CD4-positive, alpha-beta T cell treated with Interleukin-12 subunit alpha and Interleukin-12 subunit beta, for 1 hour (primary cell): ENCODE data around the gene KANSL3.
"Not testable (repeated sequence)": the region's sequence is repeated elsewhere in the genome, so short reads cannot be mapped to it uniquely, and the experiment has no call there.

Source experiments
- DNase-seq: peaks from one replicate; pipeline ENCODE4 v3.0.0-alpha.2; 2020

KANSL3 gene

DNA sequence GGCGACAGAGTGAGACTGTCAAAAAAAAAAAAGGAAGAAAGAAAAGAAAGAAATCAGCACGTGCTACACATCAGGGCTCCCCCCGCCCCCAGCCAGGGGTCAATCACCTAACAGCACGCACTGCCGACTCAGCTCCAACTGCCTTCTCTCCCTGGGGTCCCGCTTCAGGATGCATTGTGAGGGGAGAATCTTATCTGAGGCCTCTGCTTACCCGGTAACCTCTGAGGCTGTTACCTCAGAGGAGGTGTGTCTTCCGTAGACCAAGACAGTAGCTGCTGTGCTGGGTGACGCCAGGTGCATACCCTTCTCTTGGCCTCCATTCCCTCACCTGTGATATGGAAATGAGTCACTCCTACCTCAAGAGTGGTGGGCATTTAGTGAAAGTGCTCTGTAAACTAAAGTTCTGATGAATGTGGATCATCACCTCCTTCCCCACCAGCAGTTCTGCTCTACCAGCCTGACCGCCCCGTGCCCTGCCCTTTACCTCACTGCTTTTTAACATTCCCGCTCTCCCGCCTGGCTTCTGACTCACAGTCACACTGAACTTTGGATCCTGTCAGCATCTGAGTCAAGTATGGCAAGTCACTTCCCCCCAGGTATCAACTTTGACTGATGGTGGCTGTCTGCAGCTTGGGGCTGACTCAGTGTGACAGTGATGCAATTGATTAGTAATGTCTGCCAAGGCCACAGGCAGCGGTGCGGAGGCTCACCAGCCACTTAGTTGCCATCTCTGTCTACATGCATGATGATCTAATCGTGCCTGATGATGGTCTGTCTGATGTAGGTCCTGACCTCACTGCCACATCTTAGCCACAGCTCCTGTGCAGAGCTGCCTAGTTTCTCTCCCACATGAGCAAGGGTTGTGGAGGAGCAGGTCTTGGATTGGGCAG lies 81.4 kb downstream of the KANSL3 start:
- DNase-seq: no peak

GRCh38 chr2:96555146-96555610 lies 82.9 kb downstream of the KANSL3 start:
- DNase-seq: no peak

DNA sequence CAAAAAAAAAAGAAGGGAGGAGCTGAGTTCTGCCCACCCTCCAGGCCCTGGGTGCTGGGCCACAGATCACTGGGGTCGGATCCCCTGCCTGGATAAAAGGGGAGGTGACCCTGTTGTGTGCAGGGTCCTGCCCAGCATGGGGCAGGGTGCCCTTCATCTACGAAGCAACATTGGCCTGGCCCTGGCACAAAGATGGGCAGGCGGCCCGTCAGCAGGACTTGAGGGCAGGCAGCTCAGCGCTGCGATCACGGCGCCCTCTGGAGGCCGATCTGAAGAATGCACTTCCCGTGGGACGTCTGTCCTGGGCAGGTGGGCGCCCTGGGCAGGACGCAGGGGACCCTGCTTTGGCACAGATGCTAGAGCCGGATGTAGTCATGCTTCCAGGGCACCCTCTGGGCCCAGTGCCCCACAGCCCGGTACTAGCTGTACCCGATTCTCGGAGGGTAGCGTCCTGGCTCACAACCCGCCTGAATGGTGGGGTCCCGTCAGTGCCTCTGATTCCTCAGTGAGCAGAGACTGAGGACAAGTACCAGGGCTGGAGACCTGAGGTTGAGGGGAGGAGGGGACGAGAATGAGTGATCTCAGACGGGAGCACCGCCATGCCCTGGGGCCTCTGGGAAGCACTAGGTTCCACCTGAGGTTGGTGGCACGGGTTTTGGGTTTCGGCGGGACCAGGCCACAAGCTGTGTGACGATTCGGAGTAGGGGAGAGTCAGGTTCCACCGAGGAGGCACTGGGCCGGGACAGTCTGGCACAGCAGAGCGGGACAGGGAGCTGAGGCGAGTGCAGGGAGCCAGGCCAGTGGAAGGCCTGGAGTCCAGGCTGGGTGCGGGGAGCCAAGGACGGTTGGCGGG lies 83.6 kb downstream of the KANSL3 start:
- DNase-seq: peak; percentile 77

GRCh38 chr2:96553957-96554292 lies 84.2 kb downstream of the KANSL3 start:
- not testable (repeated sequence) for DNase-seq

GRCh38 chr2:96553176-96553956 lies 84.7 kb downstream of the KANSL3 start:
- no peak for DNase-seq

GRCh38 chr2:96552315-96553175 lies 85.6 kb downstream of the KANSL3 start:
- no peak for DNase-seq

DNA sequence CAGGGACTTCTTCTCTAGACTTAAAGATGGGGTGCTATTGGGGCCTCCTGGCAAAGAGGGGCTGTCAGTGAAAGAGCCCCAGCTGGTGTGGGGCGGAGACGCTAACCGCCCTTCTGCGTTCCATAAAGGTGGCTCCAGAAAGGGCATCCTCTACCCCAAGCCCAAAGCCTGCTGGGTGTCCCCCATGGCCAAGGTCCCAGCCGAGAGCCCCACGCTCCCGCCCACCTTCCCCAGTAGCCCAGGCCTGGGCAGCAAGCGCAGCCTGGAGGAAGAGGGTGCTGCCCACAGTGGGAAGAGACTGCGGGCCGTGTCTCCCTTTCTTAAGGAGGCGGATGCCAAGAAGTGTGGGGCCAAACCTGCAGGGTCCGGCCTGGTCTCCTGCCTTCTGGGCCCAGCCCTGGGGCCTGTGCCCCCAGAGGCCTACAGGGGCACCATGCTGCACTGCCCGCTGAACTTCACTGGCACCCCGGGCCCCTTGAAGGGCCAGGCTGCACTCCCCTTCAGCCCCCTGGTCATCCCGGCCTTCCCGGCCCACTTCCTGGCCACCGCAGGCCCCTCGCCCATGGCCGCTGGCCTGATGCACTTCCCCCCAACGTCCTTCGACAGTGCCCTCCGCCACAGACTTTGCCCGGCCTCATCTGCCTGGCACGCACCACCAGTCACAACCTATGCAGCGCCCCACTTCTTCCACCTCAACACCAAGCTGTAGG lies 86.4 kb downstream of the KANSL3 start:
- DNase-seq: no peak

- DNase-seq: no peak
Measured at GRCh38 chr2:96550787-96551604, 87.1 kb downstream of the KANSL3 start.

DNA sequence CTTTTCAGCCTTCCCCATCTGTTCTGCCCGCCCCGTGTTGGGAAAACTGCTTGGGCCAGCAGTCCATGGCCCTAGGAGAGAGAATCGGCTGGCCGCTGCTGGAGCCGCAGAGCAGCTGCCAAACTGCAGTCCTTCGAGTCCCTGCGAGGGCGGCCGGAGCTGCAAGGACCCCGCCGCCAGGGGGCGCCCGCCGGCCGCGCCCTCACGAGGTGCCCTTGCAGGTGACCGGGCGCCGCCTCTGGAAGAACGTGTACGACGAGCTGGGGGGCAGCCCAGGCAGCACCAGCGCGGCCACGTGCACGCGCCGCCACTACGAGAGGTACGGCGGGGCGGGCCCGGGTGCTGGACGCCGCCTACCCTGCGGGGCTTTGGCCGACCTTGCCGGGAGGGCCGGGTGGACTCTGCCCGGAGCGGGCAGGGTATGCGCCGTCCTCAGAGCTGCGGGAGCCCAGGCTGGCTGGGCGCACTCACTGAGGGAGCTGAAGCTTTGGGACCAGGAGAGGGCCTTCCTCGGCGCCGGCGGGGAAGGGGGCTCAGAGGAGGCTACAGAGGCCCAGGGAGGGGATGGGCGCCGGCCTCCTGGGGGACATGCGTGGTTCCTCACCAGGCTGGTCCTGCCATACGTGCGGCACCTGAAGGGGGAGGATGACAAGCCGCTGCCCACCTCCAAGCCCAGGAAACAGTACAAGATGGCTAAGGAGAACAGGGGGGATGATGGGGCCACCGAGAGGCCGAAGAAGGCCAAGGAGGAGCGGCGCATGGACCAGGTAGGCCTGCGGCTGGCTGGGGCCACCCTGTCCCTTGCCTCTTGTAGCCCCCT lies 87.9 kb downstream of the KANSL3 start:
- DNase-seq: no peak

- no peak for DNase-seq
Measured at GRCh38 chr2:96549466-96549785, 88.7 kb downstream of the KANSL3 start.

- DNase-seq: no peak
Measured at GRCh38 chr2:96548558-96549465, 89.3 kb downstream of the KANSL3 start.

- DNase-seq: no peak
Measured at GRCh38 chr2:96547731-96548171, 90.4 kb downstream of the KANSL3 start.

GRCh38 chr2:96547203-96547641 lies 90.9 kb downstream of the KANSL3 start:
- no peak for DNase-seq

DNA sequence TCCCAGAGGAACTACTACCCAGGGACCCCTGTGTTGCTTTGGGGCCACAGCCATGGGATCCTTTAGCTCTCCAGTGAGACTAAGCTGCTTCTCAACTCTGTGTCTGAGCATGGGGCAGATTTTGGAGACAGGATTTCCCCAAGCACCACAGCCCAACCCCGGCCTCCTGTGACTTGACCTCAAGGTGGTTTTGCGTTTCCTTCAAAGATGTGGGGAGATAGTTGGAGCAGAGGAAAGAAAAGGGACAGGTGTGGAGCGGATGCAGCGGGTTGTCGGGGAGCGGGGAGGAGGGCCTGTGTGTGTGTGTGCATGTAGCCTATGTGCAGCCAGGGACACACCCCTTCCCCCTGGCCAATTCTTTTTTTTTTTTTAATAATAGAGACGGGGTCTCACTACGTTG lies 91.3 kb downstream of the KANSL3 start:
- peak; percentile 49 for DNase-seq

- peak; percentile 39 for DNase-seq
Measured at GRCh38 chr2:96546321-96546720, 91.8 kb downstream of the KANSL3 start.
